ENCODE results near the gene LRP5.

- no peak for TF ChIP-seq SIN3A (IDR thresholded peaks at IDR 0.05; ENCODE audit: borderline replicate concordance, insufficient read depth, low read length)
- TF ChIP-seq POLR2AphosphoS5 (IDR thresholded peaks at IDR 0.05; ENCODE audit: low read depth, low read length), result no peak
Measured at GRCh38 chr11:68321293-68322051, 9.1 kb downstream of the LRP5 start.
